Stimulated activated CD4-positive, alpha-beta T cell treated with anti-CD3 and anti-CD28 coated beads, TNF-alpha, amount 100 ng/mL, for 1 hour (primary cell): ENCODE measurements around the gene ACTG2.
"Not testable (repeated sequence)": the region's sequence is repeated elsewhere in the genome, so short reads cannot be mapped to it uniquely, and the experiment has no call there.

Experiments
- DNase-seq, 3 donors: peaks; one replicate each; pipeline ENCODE4 v3.0.0-alpha.2; 2020; ENCODE audit warnings: low read depth in 3 of 3, low spot score in 1 of 3

The ACTG2 gene

DNA sequence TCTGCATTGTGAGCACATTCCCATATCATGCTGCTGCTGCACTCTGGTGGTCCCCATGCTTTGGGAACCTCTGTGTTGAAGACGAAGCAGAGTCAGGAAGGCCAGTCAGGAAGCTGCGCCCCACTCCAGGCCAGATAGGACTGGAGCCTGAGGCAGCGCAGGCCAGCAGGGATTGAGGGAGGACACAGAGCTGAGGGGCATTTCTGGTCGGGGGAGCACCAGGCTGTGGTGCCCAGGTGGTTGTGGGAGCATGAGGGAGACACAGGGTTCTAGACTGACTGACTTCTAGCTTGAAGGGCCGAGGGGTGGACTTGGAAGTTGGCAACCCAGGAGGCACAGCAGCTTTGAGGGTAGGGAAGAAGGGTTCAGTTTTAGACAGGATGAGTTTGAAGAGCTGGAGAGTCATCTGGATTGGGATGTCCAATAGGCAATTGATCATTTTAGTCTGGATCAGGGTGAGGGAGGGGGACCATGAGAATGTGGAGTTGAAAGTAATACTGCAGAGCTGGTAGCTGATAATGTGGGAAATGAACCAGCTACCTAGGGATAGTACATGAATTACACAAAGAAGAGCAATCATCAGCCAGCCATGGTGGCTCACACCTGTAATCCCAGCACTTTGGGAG, 1.4 kb upstream of the ACTG2 start:
- no peak for DNase-seq

DNA sequence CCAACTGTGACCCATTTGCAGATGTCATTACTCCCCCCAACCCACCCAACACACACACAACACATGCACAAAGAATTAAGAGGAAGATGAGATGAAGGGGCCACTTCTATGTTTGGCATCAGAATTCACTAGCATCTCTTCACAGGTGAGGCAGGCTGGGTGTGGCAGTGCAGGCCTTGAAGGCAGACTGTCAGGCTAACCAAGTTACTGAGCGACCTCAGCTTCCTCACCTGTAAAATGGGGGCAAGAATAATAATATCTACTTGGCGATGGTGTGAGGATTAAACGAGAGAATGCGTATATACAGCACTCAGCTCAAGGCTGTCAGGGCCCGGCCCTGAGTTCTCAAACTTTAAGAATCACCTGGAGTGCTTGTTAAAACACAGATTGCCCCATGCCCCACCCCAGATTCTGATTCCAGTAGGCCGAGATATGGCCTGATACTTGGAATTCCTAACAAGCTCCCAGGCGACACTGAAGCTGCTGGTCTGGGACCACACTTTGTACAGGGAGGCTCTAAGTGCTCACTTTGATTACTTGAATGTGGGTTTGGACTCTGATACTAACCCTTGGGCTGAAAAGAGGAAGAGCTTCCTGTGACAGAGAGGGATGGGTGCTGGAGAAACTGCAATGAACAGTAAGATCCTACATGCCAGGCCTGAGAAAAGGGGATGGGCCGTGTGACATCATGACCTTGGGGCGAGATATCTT, 1.1 kb downstream of the ACTG2 start:
- DNase-seq: no peak

GRCh38 chr2:73894475-73894850, 1.7 kb downstream of the ACTG2 start:
- DNase-seq: no peak

GRCh38 chr2:73894877-73895276, 2.1 kb downstream of the ACTG2 start:
- no peak for DNase-seq

- DNase-seq: no peak
These were observed 2.7 kb downstream of the ACTG2 start for GRCh38 chr2:73895473-73895872.

- DNase-seq: no peak
These were observed 3.8 kb downstream of the ACTG2 start for GRCh38 chr2:73896362-73897239.

DNA sequence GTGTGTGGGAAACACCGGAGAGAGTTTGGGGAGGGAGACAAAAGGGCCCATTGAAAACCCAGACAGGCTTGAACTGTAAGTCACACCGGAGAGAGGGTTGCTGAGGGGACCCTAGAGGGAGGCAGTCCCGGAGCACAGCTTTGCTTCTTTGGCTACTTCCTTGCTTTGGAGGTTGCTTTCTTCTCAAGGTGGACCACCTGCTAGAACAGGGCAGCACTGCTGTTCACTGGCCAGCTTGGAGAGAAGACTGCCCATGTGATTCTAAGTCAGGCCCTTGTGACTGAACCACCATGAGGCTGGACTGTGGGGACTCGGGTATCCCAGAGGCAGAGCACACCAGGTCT, 4.4 kb downstream of the ACTG2 start:
- no peak for DNase-seq

DNA sequence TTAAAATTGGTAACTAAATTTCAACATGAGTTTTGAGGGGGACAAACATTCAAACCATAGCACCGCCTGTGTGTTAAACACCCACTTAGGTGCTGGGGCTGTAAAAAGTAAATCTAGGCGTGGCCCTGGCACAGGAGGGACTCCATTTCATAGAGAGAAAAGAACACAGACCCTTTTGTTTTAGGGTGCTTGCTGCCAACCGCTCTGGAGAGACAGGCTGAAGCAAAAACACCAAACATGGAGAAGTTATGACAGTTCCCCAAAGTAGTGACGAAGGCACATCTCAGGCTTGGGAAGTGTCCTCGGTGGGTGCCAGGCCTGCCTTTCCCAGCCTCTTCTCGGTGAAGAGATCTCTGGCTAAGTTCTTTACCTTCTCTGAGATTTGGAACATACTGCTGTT, 5.1 kb downstream of the ACTG2 start:
- DNase-seq: no peak

DNA sequence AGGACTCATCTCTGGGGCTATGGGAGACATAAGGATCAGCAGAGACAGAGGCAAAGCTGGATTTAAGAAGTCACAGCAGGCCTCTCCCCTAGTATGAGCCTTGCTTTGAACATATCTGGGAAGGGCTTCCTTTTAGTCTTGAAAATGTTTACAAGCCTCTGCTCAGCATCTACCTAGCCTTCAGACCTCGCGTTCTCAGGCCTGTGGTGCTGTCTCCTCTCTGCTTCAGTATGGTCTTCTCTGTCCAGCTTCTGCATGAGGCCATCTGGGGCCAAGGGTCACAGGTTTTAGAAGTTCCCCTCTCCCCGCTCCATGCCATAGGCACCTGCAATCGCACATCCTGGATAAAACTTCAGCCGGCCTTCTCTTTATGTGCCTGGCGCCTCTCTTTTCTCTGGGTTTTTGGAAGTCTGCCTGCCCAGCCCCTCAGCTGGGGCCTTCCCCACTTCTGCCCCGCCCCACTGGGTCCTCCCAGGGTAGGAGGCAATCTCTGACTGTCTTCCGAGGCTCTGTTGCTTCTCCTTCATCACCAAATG, 7.1 kb downstream of the ACTG2 start:
- DNase-seq: no peak

DNA sequence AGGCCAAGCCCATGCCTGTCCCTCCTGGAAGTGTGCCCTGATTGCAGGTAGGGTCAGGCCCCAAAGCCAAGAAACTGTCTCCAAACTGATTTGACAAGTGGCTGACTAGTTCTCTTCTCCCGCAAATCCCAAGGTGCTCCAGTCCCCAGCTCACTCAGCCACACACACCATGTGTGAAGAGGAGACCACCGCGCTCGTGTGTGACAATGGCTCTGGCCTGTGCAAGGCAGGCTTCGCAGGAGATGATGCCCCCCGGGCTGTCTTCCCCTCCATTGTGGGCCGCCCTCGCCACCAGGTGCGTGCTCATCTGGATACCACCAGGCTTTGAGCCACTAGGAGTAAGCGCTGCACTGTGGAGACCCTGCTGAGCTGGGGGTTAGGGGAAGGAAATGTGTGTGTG, 8.3 kb downstream of the ACTG2 start:
- no peak for DNase-seq

GRCh38 chr2:73902284-73902683, 9.5 kb downstream of the ACTG2 start:
- DNase-seq: no peak

GRCh38 chr2:73903313-73903712, 10.5 kb downstream of the ACTG2 start:
- no peak for DNase-seq

DNA sequence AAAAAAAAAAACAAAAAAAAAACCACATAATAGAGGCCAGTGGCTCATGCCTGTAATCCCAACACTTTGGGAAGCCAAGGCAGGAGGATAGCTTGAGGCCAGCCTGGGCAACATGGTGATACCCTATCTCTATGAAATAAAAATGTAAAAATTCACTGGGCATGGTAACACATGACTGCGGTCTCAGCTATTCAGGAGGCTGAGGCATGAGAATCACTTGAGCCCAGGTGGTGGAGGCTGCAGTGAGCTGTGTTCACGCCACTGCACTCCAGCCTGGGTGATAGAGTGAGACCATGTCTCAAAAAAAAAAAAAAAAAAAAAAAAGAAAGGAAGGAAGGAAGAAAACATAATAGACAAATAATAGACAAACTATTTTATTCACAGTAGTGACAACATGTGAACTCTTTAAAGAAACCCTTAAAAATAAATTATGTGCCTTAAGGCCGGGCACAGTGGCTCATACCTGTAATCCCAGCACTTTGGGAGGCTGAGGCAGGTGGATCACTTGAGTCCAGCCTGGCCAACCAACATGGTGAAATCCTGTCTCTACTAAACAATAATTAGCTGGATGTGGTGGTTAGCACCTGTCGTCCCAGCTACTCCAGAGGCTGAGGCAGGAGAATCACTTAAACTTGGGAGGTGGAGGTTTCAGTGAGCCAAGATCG, 11.3 kb downstream of the ACTG2 start:
- DNase-seq: not testable (repeated sequence)

DNA sequence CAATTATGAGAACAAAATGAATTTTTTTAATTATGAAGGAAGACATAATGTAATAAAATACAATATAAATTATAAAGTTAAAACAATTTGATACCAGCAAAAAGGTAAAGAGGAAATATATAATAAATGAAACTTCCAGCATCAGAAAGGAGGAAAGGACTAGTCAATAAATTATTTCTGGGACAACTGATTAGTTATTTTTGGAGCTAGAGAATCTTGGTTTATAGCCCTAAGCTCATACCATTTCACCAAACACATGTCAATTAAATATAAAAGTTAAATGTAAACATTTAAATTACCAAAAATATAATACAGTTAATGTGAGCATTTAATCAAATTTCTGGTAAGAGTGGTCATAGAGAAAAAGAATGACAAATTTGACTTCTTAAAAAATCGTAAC, 12.1 kb downstream of the ACTG2 start:
- DNase-seq: no peak

GRCh38 chr2:73906847-73907505, 14.2 kb downstream of the ACTG2 start:
- DNase-seq: no peak

- peak; percentile 11 to 27 (median 24) for DNase-seq
These were observed 15.1 kb downstream of the ACTG2 start for GRCh38 chr2:73907840-73908452.

DNA sequence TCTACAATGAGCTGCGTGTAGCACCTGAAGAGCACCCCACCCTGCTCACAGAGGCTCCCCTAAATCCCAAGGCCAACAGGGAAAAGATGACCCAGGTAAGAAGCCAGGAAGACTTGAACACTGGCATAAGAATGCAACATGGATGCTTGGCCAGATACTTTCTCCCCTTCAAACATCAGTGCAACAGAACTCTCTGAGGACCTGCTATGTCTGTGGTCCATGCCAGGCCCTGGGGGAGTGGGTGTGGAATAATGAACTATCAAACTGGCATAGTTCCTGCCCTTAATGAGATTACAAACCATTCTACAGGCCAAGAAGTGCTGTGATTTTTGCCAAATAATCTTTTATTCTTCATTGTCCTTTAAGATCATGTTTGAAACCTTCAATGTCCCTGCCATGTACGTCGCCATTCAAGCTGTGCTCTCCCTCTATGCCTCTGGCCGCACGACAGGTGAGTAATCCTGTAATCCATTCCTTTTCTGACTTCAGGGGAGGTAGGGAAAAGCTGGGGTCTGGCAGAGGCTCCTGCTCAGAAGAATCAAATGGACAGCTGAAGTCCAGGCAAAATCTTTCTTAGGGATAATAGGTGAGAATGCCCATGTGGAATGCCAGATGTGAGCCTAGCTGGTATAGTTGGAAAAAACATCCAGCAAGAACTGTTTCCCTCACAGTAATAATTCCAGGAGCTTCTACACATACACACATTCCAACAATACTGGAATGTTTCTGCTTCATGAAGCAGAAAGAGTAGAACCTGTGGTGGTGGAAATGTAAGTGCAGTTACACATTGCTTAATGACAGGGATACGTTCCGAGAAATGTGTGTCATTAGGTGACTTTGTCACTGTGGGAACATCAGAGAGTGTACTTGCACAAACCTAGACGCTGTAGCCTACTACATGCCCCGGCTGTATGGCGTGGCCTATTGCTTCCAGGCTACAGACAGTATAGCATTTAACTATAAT, 16.2 kb downstream of the ACTG2 start:
- no peak for DNase-seq

DNA sequence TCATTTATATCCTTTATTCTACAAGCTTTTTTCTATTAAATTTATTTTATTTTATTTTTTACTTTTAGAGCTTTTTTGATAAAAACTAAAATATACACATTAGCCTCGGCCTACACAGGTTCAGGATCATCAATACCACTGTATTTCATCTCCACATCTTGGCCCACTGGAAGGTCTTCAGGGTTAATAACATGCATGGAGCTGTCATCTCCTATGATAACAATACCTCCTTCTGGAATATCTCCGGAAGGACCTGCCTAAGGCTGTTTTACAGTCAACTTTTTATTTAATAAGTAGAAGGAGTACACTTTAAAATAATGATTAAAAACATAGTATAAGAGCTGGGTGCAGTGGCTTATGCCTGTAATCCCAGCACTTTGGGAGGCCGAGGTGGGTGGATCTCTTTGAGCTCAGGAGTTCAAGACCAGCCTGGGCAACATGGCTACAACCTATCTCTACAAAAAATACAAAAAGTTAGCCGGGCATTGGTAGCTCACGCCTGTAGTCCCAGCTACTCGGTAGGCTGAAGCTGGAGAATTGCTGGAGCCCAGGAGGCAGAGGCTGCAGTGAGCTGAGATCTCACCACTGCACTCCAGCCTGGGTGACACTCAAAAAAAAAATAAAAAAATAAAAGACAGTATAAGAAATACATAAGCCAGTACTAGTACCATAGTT, 18.2 kb downstream of the ACTG2 start:
- no peak for DNase-seq
